ENCODE data around the gene SYT2.
"Not testable (repeated sequence)": the region's sequence is repeated elsewhere in the genome, so short reads cannot be mapped to it uniquely, and the experiment has no call there.

The SYT2 gene

GRCh38 chr1:202565890-202566602 lies 144.2 kb downstream of the SYT2 start:
- DNase-seq, result no peak

- DNase-seq, result no peak
Measured at GRCh38 chr1:202564958-202565495, 145.2 kb downstream of the SYT2 start.

- DNase-seq, result no peak
Measured at GRCh38 chr1:202563818-202564217, 146.4 kb downstream of the SYT2 start.

- no peak for DNase-seq
Measured at GRCh38 chr1:202562444-202563060, 147.7 kb downstream of the SYT2 start.

GRCh38 chr1:202561726-202562443 lies 148.4 kb downstream of the SYT2 start:
- DNase-seq, result no peak

- DNase-seq, result no peak
Measured at GRCh38 chr1:202561240-202561639, 149.0 kb downstream of the SYT2 start.

- DNase-seq, result not testable (repeated sequence)
Measured at GRCh38 chr1:202557662-202558061, 152.6 kb downstream of the SYT2 start.

GRCh38 chr1:202556037-202556436 lies 154.2 kb downstream of the SYT2 start:
- not testable (repeated sequence) for DNase-seq

- not testable (repeated sequence) for DNase-seq
Measured at GRCh38 chr1:202554619-202555018, 155.6 kb downstream of the SYT2 start.

- DNase-seq, result no peak
Measured at GRCh38 chr1:202553560-202554038, 156.7 kb downstream of the SYT2 start.

- not testable (repeated sequence) for DNase-seq
Measured at GRCh38 chr1:202553078-202553477, 157.2 kb downstream of the SYT2 start.

GRCh38 chr1:202552615-202553014 lies 157.6 kb downstream of the SYT2 start:
- not testable (repeated sequence) for DNase-seq

- no peak for DNase-seq
Measured at GRCh38 chr1:202551683-202552082, 158.6 kb downstream of the SYT2 start.

GRCh38 chr1:202550088-202550487 lies 160.2 kb downstream of the SYT2 start:
- DNase-seq, result not testable (repeated sequence)

- DNase-seq, result no peak
Measured at GRCh38 chr1:202547215-202547614, 163.0 kb downstream of the SYT2 start.

- not testable (repeated sequence) for DNase-seq
Measured at GRCh38 chr1:202546796-202547195, 163.5 kb downstream of the SYT2 start.

GRCh38 chr1:202546377-202546776 lies 163.9 kb downstream of the SYT2 start:
- not testable (repeated sequence) for DNase-seq

- not testable (repeated sequence) for DNase-seq
Measured at GRCh38 chr1:202545647-202546303, 164.5 kb downstream of the SYT2 start.

GRCh38 chr1:202544766-202545449 lies 165.3 kb downstream of the SYT2 start:
- not testable (repeated sequence) for DNase-seq

GRCh38 chr1:202543537-202543936 lies 166.7 kb downstream of the SYT2 start:
- not testable (repeated sequence) for DNase-seq

- not testable (repeated sequence) for DNase-seq
Measured at GRCh38 chr1:202542415-202542814, 167.8 kb downstream of the SYT2 start.

GRCh38 chr1:202540858-202541257 lies 169.4 kb downstream of the SYT2 start:
- DNase-seq, result not testable (repeated sequence)
